Aortic smooth muscle cell (primary cell): ENCODE results near the gene MS4A4A. TPM values are rescaled to one million over a fixed set of nuclear protein-coding genes. Genes with fewer than 3 reads are reported as not detected.

Source experiments
- total RNA-seq: library from RNA; depleted of rRNA; stranded (reverse); fragments of >200 nt; gene quantifications from 2 replicates; pipeline ENCODE4 v1.2.3, GENCODE V29; 2014

The MS4A4A gene
- total RNA-seq = not detected in 2 replicates

GRCh38 chr11:60280412-60280811, at the start of gene MS4A4A:
Gene MS4A4A (plus strand): TSS chr11:60280666. CDS start chr11:60280676, 10 bp downstream.

GRCh38 chr11:60242740-60243239, 37.7 kb upstream of the MS4A4A start, which contains the start of gene MS4A4E:
Gene MS4A4E (minus strand): TSS chr11:60243137. CDS start chr11:60230055, 13,082 bp downstream.

GRCh38 chr11:60326955-60327354, 46.5 kb downstream of the MS4A4A start, which contains the start of gene MS4A6E:
Gene MS4A6E (plus strand): TSS chr11:60327255. CDS start chr11:60334896, 7,641 bp downstream.

Other genes with a start within 250 kb of the MS4A4A start
- gene OOSP2, start 240.3 kb upstream of the MS4A4A start, total RNA-seq = not detected in 2 replicates
- gene MS4A3, start 224.0 kb upstream of the MS4A4A start, total RNA-seq = not detected in 2 replicates
- gene MS4A2, start 192.0 kb upstream of the MS4A4A start, total RNA-seq = not detected in 2 replicates
- gene MS4A6A, start 97.6 kb upstream of the MS4A4A start, total RNA-seq = not detected in 2 replicates
- not detected in 2 replicates for gene MS4A4E, start 37.5 kb upstream of the MS4A4A start, total RNA-seq
- not detected in 2 replicates for gene MS4A6E, start 46.6 kb downstream of the MS4A4A start, total RNA-seq
- gene MS4A7, start 97.9 kb downstream of the MS4A4A start, total RNA-seq = not detected in 2 replicates
- not detected in 2 replicates for gene MS4A14, start 115.8 kb downstream of the MS4A4A start, total RNA-seq
- gene MS4A5, start 148.9 kb downstream of the MS4A4A start, total RNA-seq = not detected in 2 replicates
- not detected in 2 replicates for gene MS4A1, start 175.2 kb downstream of the MS4A4A start, total RNA-seq
- gene MS4A12, start 212.1 kb downstream of the MS4A4A start, total RNA-seq = not detected in 2 replicates
- not detected in 2 replicates for gene MS4A13, start 234.7 kb downstream of the MS4A4A start, total RNA-seq